Gastrocnemius medialis (tissue), 4 donors: ENCODE results near the gene KLHL11.

Experiments used
- POLR2A ChIP-seq, 2 donors: fragments of 450-650 bp; IDR thresholded peaks; one replicate each; pipeline ENCODE4 v1.6.1; 2017; ENCODE audit warnings: antibody characterized with exemption in 2 of 2, mild to moderate bottlenecking in 2 of 2, moderate library complexity in 2 of 2
- TF ChIP-seq, protein P1 (sequence below), 5 experiments: fragments of 450-650 bp in 3 of 5; fragments of 200-600 bp in 2 of 5; sonication (generic) in 2 of 5; IDR thresholded peaks in 4 of 5; conservative IDR thresholded peaks in 1 of 5; 1 replicate in 4 of 5; 2 replicates in 1 of 5; pipeline ENCODE4 v1.5.1; 2016 to 2019; ENCODE audit warnings: antibody characterized with exemption in 5 of 5, mild to moderate bottlenecking in 3 of 5, moderate library complexity in 3 of 5

DNA sequence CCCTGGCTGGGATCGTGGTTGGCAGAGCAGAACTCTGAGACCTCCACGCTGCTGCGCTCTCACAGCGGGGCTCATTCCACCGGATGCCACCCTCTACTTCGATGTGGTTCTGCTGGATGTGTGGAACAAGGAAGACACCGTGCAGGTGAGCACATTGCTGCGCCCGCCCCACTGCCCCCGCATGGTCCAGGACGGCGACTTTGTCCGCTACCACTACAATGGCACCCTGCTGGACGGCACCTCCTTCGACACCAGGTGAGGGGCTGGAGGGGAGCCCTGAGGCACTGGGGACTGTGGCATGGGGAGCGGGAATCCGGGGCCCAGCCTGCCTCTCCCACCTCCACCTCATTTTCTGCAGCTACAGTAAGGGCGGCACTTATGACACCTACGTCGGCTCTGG lies 47.2 kb downstream of the KLHL11 start:
- no peak for TF ChIP-seq POLR2A (IDR thresholded peaks at IDR 0.05)
- TF ChIP-seq, protein P1, sequence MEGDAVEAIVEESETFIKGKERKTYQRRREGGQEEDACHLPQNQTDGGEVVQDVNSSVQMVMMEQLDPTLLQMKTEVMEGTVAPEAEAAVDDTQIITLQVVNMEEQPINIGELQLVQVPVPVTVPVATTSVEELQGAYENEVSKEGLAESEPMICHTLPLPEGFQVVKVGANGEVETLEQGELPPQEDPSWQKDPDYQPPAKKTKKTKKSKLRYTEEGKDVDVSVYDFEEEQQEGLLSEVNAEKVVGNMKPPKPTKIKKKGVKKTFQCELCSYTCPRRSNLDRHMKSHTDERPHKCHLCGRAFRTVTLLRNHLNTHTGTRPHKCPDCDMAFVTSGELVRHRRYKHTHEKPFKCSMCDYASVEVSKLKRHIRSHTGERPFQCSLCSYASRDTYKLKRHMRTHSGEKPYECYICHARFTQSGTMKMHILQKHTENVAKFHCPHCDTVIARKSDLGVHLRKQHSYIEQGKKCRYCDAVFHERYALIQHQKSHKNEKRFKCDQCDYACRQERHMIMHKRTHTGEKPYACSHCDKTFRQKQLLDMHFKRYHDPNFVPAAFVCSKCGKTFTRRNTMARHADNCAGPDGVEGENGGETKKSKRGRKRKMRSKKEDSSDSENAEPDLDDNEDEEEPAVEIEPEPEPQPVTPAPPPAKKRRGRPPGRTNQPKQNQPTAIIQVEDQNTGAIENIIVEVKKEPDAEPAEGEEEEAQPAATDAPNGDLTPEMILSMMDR (IDR thresholded peaks at IDR 0.05 in 4 of 5, conservative IDR thresholded peaks at IDR 0.05 in 1 of 5): no peak
